K562 (cell line): ENCODE data around the gene GGPS1. TPM values are rescaled to one million over a fixed set of nuclear protein-coding genes. Genes with fewer than 3 reads are reported as not detected.

Experiments used
- BCL6 ChIP-seq: fragments of 250-450 bp; sonication (Bioruptor Pico); IDR thresholded peaks from 2 replicates; pipeline ENCODE4 v1.4.0; 2020
- BCOR ChIP-seq: fragments of 450-650 bp; IDR thresholded peaks from 2 replicates; pipeline ENCODE4 v1.6.1; 2016
- CBFA2T3 ChIP-seq: fragments of 450-650 bp; IDR thresholded peaks from 2 replicates; pipeline ENCODE4 v1.6.1; 2017
- CTCF ChIP-seq, 3 experiments: IDR thresholded peaks in 2 of 3; conservative IDR thresholded peaks in 1 of 3; 2 replicates each; pipeline ENCODE4 v1.5.1; 2011 to 2012; ENCODE audit warnings: low read length in 3 of 3, mild to moderate bottlenecking in 3 of 3, control low read depth in 2 of 3, improper control_type of control experiment in 1 of 3, inconsistent platforms in 1 of 3, low read depth in 1 of 3, mixed read lengths in 1 of 3, moderate library complexity in 1 of 3; ENCODE audit not compliant: insufficient read depth in 2 of 3
- EP300 ChIP-seq: IDR thresholded peaks from 2 replicates; pipeline ENCODE4 v1.6.1; 2012; ENCODE audit warnings: low read length, improper control_type of control experiment
- FOXP1 ChIP-seq: sonication (generic); formaldehyde crosslinking; IDR thresholded peaks from 2 replicates; pipeline ENCODE4 v1.8.0; 2022; ENCODE audit warnings: mild to moderate bottlenecking, missing genetic modification reagents
- GATA2 ChIP-seq: sonication (generic); formaldehyde crosslinking; IDR thresholded peaks from 2 replicates; pipeline ENCODE4 v1.4.0; 2020; ENCODE audit warnings: mild to moderate bottlenecking, missing genetic modification reagents
- HNRNPLL ChIP-seq: fragments of 200-400 bp; formaldehyde crosslinking; IDR thresholded peaks from 2 replicates; pipeline ENCODE4 v1.6.1; 2017; ENCODE audit warnings: low read length, low read depth, mild to moderate bottlenecking; ENCODE audit not compliant: poor library complexity, severe bottlenecking
- HOMEZ ChIP-seq: fragments of 250-450 bp; sonication (Bioruptor Pico); IDR thresholded peaks from 2 replicates; pipeline ENCODE4 v1.4.0; 2020; ENCODE audit warnings: mild to moderate bottlenecking, moderate library complexity
- ID3 ChIP-seq, 2 experiments: fragments of 250-450 bp in 1 of 2; fragments of 450-650 bp in 1 of 2; sonication (Bioruptor Pico) in 1 of 2; IDR thresholded peaks; 2 replicates each; pipeline versions ENCODE4 v1.6.1 to v1.8.0; 2016 to 2021; ENCODE audit warnings: mild to moderate bottlenecking in 2 of 2, moderate library complexity in 2 of 2, missing compliant biosample characterization in 1 of 2, missing genetic modification characterization in 1 of 2
- MTA1 ChIP-seq: fragments of 450-650 bp; IDR thresholded peaks from 2 replicates; pipeline ENCODE4 v1.6.1; 2017; ENCODE audit warnings: borderline replicate concordance
- SOX6 ChIP-seq: fragments of 450-650 bp; IDR thresholded peaks from 2 replicates; pipeline ENCODE4 v1.6.1; 2014; ENCODE audit warnings: mild to moderate bottlenecking
- SRSF3 ChIP-seq: fragments of 200-400 bp; formaldehyde crosslinking; IDR thresholded peaks from 2 replicates; pipeline ENCODE4 v1.6.1; 2016; ENCODE audit warnings: mild to moderate bottlenecking, low read length, moderate library complexity; ENCODE audit not compliant: insufficient read depth
- TGIF2 ChIP-seq: sonication (generic); formaldehyde crosslinking; IDR thresholded peaks from 2 replicates; pipeline ENCODE4 v1.8.1; 2022; ENCODE audit warnings: mild to moderate bottlenecking, missing genetic modification reagents, moderate library complexity
- ZFX ChIP-seq: sonication (generic); formaldehyde crosslinking; IDR thresholded peaks from 2 replicates; pipeline ENCODE4 v1.8.0; 2022; ENCODE audit warnings: mild to moderate bottlenecking, missing genetic modification reagents, moderate library complexity
- polyA plus RNA-seq, 8 experiments: library from polyadenylated mRNA; depleted of rRNA in 4 of 8; stranded (reverse) in 5 of 8; unstranded in 3 of 8; fragments of >200 nt; fragmentation: Nextera tagmentation in 2 of 8; fragmentation: Illumina TruSeq in 1 of 8; extraction: Ambion mirVana in 2 of 8; extraction: Trizol in 1 of 8; gene quantifications; 2 replicates each; pipeline versions ENCODE4 v1.2.1 to v1.2.3, GENCODE V29; 2011 to 2014; ENCODE audit warnings: inconsistent platforms in 1 of 8, missing spikeins in 1 of 8
- total RNA-seq, 7 experiments: library from RNA; depleted of rRNA in 6 of 7; stranded (reverse); fragments of >200 nt in 6 of 7; fragmentation: Illumina TruSeq in 2 of 7; extraction: Trizol in 2 of 7; gene quantifications; 2 replicates each; pipeline versions ENCODE4 v1.2.1 to v1.2.3, GENCODE V29; 2011 to 2021; ENCODE audit warnings: low replicate concordance in 1 of 7
- TF ChIP-seq, protein P1 (sequence below): fragments of 150-350 bp; IDR thresholded peaks from 2 replicates; pipeline ENCODE4 v1.6.1; 2014; ENCODE audit warnings: low read depth, mild to moderate bottlenecking, low read length, borderline replicate concordance
- TF ChIP-seq, protein P2 (sequence below): fragments of 250-450 bp; sonication (Bioruptor Pico); IDR thresholded peaks from 2 replicates; pipeline ENCODE4 v1.9.0; 2021; ENCODE audit warnings: mild to moderate bottlenecking, inconsistent platforms

The GGPS1 gene
- total and polyA plus RNA-seq, 9 of the 15 experiments (the other 6 are each of a cell fraction or from before 2014, with no cell fraction given) = 18.8 to 104 (median 56.3) TPM

GRCh38 chr1:235367000-235367908 lies 38.9 kb downstream of the GGPS1 start, which contains the start of gene TBCE (continued):
- TF ChIP-seq, protein P1, sequence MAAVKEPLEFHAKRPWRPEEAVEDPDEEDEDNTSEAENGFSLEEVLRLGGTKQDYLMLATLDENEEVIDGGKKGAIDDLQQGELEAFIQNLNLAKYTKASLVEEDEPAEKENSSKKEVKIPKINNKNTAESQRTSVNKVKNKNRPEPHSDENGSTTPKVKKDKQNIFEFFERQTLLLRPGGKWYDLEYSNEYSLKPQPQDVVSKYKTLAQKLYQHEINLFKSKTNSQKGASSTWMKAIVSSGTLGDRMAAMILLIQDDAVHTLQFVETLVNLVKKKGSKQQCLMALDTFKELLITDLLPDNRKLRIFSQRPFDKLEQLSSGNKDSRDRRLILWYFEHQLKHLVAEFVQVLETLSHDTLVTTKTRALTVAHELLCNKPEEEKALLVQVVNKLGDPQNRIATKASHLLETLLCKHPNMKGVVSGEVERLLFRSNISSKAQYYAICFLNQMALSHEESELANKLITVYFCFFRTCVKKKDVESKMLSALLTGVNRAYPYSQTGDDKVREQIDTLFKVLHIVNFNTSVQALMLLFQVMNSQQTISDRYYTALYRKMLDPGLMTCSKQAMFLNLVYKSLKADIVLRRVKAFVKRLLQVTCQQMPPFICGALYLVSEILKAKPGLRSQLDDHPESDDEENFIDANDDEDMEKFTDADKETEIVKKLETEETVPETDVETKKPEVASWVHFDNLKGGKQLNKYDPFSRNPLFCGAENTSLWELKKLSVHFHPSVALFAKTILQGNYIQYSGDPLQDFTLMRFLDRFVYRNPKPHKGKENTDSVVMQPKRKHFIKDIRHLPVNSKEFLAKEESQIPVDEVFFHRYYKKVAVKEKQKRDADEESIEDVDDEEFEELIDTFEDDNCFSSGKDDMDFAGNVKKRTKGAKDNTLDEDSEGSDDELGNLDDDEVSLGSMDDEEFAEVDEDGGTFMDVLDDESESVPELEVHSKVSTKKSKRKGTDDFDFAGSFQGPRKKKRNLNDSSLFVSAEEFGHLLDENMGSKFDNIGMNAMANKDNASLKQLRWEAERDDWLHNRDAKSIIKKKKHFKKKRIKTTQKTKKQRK = no peak
- no peak for TF ChIP-seq ID3 (CRISPR knock-in tag; IDR thresholded peaks at IDR 0.05)
- no peak for TF ChIP-seq ID3 (tag; IDR thresholded peaks at IDR 0.05)
- peak; percentile 30; the same call in 1 of the 2 replicates for TF ChIP-seq SOX6
- TF ChIP-seq HOMEZ = no peak
- TF ChIP-seq BCL6 (CRISPR knock-in tag) = no peak
- peak in 1 of 3 experiments; percentile 34; a peak in 1 of 6 replicates for TF ChIP-seq CTCF (IDR thresholded peaks at IDR 0.05 in 2 of 3, conservative IDR thresholded peaks at IDR 0.05 in 1 of 3; ENCODE audit: insufficient read depth in 2 of 3, low read depth in 1 of 3, low read length in 3 of 3)
- TF ChIP-seq CBFA2T3 = no peak
- peak; percentile 31; the same call in 1 of the 2 replicates for TF ChIP-seq FOXP1 (CRISPR knock-in tag)
- peak; percentile 11; the same call in 1 of the 2 replicates for TF ChIP-seq TGIF2
- peak; percentile 73 for TF ChIP-seq HNRNPLL
- peak; percentile 11; the same call in 1 of the 2 replicates for TF ChIP-seq MTA1
- peak; percentile 36 for TF ChIP-seq EP300
- no peak for TF ChIP-seq GATA2 (CRISPR knock-in tag)
- TF ChIP-seq BCOR = no peak
- TF ChIP-seq, protein P2, sequence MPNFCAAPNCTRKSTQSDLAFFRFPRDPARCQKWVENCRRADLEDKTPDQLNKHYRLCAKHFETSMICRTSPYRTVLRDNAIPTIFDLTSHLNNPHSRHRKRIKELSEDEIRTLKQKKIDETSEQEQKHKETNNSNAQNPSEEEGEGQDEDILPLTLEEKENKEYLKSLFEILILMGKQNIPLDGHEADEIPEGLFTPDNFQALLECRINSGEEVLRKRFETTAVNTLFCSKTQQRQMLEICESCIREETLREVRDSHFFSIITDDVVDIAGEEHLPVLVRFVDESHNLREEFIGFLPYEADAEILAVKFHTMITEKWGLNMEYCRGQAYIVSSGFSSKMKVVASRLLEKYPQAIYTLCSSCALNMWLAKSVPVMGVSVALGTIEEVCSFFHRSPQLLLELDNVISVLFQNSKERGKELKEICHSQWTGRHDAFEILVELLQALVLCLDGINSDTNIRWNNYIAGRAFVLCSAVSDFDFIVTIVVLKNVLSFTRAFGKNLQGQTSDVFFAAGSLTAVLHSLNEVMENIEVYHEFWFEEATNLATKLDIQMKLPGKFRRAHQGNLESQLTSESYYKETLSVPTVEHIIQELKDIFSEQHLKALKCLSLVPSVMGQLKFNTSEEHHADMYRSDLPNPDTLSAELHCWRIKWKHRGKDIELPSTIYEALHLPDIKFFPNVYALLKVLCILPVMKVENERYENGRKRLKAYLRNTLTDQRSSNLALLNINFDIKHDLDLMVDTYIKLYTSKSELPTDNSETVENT (CRISPR knock-in tag) = peak; percentile 89
- TF ChIP-seq ZFX (CRISPR knock-in tag) = peak; percentile 92
- no peak for TF ChIP-seq SRSF3
